ENCODE measurements around the gene WARS2. TPM values are rescaled to one million over a fixed set of nuclear protein-coding genes. Genes with fewer than 3 reads are reported as not detected.

WARS2 gene
- total RNA-seq, 1 donor from 2014 or later, result 10.7 TPM

DNA sequence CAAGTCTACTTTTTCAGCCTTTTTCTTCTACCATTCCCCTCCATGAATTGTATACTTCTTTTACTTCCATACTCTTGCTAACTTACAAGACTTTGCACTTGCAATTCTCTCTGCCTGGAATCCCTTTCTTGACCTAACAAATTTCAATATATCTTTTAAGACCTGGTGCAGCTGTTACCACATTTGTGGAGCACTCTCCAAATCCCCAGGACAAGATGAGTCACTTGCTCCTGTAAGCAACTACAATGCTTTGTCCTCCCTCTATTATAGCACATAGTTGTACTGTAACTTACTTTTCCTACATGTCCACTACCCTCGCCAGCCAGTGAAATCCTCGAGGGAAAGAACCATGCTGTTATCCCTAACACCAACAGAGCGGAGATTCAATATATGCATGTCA lies 43.1 kb downstream of the WARS2 start:
- no peak for DNase-seq (ENCODE audit: low spot score)
- intact Hi-C loops (cut with DNase I), result no loop called here

DNA sequence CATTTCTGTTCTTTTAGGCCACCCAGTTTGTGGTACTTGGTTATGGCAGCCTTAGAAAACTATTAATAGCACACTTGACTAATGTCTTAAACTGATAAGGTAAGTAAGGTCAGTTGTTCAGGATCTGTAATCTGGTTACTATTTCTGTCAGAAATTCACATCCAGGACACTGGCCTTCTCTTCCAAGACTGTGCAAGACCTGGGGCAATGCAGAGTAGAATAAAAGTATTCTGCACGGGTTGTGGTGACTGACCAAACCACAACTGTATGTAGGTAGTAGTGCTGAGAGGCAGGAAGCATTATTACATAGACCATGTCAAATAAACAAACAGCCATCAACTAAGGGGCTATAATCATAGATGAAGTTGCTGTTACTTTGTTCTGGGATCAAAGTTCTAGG lies 46.7 kb downstream of the WARS2 start:
- intact Hi-C loops (cut with DNase I), result no loop called here
- no peak for DNase-seq (ENCODE audit: low spot score)

DNA sequence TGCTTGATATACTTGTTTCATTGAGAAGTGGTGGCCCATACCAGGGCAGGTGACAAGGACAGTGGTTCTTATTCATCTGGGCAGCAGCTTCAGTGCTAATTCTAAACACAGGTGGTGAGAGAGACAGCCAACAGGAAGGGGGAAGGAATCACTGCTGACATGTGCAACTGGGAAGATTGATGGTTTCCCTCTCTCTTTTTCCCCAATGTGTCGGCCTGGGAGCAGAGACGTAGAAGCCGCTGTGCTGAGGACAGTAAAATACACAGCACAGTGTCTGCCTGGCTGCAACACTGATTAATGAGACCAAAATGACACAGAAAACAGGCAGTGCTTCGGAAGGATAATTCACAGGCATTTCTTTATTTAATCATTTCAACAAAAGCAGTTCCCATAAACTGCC lies 48.8 kb downstream of the WARS2 start:
- no peak for DNase-seq (ENCODE audit: low spot score)
- intact Hi-C loops (cut with DNase I), result no loop called here

DNA sequence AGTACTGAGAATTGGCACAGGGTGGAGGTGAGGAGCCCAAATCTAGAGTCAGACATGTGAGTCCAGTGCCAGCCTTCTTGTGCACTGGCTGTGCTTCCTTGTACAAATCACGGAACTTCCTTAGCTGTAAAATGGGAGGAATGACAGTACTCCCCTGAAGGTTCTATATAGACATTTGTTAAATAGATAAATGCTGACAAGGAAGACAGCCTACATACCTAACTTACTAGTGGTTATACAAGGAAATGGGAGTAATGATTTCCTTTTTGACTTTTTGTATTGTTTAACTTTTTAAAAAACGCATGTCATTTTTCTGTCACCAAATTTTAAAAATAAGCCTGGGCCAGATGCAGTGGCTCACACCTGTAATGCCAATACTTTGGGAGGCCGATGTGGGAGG lies 50.2 kb downstream of the WARS2 start:
- intact Hi-C loops (cut with DNase I), result no loop called here
- no peak for DNase-seq (ENCODE audit: low spot score)

DNA sequence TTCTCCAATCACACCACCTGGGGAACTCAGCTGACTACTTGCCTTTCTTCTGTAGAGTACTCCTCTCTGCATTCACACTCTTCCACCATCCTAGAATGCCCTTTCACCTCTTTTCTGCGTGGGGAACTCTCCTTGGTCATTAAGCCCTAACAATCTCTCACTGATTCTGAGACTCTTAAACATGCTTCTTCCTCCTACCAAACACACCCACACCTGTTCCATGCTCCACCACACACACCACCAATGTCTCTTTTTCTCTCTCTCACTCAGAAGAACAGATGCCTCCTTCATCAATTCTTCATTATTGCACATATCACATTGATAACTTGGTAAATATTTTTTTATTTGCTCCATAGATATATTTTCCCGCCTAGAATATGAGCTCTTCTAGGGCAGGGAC lies 53.6 kb downstream of the WARS2 start:
- no peak for DNase-seq (ENCODE audit: low spot score)
- intact Hi-C loops (cut with DNase I), result loop anchor here (5.0 kb wide), 1 partner anchor 55 kb away; the partner anchor contains the start of gene WARS2

DNA sequence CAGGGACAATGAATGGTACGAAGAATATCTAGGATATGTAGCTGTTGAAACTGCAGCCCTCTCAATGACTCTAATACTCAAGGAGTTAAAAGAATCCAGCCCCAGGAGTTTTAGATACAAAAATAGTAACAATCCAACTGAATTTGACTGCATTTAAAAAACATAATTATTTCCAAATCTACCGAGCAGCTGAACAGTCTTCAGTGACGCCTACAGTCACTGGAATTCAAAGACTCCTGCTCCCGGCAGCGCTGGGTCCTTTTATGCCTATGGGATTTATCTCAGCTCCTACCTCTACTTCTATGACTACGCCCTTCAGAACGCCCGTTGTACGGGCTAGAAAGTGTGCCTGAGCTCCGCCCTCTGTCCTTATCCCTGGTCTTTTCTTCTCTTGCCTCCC lies 55.7 kb downstream of the WARS2 start:
- intact Hi-C loops (cut with DNase I), result loop anchor here (5.0 kb wide), 1 partner anchor 58 kb away; the partner anchor contains the start of gene WARS2
- DNase-seq (ENCODE audit: low spot score), result no peak

DNA sequence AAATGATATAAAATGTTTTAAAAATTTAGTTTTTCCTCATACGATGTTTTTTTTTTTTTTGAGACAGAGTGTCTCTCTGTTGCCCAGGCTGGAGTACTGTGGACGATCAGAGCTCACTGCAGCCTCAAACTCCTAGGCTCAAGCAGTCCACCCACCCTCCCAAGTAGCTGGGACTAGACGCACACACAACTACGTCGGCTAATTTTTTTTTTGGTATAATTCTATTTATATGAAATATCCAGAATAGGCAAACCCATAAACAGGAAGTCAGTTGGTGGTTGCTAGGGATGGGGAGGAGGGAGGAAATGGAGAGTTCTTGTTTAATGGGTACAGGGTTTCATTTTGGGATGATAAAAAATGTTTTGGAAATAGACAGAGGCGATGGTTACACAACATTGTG lies 56.5 kb downstream of the WARS2 start:
- no peak for DNase-seq (ENCODE audit: low spot score)
- intact Hi-C loops (cut with DNase I), result no loop called here

DNA sequence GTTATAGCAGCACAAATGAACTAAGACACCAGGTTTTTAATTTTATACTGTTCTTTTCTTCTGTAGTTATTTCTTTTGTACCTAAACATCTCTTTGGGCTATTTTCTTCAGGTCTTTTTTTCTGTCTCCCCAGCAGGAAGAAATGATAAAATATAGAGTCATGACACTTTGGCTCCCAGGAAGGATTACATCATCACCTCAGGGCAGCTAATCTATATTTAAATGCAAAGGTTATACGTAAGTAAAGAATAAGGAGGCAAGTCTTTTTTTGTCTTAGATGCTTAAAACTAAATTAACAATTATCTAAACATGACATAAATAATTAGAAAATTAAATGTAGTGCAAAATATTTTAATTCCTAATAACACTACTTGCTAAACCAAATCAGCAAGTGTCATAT lies 57.0 kb downstream of the WARS2 start:
- intact Hi-C loops (cut with DNase I), result no loop called here

DNA sequence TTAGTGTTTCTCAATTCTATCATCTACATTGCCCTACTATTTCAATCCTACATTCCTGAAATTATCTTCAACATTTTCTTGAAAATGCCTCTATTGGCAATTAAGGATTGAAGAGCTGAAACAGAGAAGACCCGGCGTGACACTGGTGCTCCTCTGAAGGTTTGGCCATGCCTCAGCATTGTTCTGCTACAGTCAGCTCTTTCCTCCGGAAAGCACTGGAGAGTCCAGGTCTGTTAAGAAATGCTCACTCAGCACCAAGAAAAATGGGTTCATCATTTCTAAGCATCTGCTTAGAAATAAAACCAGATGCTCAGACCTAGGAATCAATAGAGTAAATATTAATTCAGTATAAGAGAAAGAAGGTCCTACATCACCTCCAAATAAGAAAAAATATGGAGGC lies 58.8 kb downstream of the WARS2 start:
- intact Hi-C loops (cut with DNase I), result no loop called here
- no peak for DNase-seq (ENCODE audit: low spot score)

More for the DNA sequence above, 57.0 kb downstream of the WARS2 start:
- DNase-seq (ENCODE audit: low spot score), result no peak

DNA sequence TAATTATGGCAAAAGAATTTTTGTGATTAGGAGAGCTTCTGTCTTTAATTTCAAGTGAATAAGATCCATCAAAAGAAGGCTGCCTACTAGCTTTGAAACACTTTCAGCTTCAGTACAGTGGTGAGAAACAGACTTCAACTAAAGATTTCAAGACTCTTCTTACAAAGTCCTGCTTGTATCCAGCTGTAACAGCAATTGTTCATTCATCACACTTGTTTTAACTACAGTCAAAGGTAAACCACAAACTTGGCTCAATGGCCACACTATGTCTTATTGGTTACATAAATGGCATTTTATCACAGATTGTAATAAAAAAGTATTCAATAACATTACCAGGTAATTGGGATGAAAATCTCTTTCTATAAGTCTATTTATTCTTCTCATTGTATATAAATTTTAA lies 59.2 kb downstream of the WARS2 start:
- intact Hi-C loops (cut with DNase I), result no loop called here
- DNase-seq (ENCODE audit: low spot score), result no peak

DNA sequence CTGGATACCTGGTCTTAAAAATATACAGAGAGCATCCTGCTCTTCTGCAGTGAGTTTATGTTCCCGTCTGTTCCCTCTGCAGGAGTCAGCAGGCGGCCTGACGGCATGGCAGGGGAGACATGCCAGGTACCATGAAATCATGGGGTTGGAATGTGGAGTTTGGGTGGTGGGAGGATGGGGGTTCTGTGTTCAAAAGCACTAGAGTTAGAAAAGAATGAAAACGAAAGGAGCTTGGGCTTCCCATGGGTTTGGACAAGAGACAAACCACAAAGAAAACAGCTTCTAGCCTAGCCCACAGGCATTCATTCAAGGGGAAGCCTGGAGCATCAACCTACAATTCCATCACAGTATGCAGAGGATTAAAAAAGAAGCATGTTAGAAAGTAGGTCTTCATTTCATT lies 59.9 kb downstream of the WARS2 start:
- intact Hi-C loops (cut with DNase I), result no loop called here
- DNase-seq (ENCODE audit: low spot score), result no peak

DNA sequence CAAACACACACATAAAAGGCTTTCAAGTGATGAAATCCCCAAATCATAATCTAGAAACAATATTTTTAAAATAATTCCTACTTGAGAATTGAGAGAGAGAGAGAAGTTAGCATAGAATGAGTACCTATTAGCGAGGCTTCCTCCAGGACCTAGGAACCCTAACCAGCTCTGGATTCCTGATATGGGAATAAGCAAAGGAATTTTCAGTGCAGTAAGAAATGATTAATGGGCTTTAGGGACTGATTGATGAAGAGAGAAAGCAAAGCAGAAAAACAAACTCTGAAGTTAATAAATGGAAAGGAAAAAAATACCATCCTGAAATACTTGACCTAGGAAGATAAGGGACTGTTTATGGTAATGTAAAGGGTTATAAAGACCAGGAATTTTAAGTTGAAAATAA lies 60.6 kb downstream of the WARS2 start:
- intact Hi-C loops (cut with DNase I), result no loop called here

DNA sequence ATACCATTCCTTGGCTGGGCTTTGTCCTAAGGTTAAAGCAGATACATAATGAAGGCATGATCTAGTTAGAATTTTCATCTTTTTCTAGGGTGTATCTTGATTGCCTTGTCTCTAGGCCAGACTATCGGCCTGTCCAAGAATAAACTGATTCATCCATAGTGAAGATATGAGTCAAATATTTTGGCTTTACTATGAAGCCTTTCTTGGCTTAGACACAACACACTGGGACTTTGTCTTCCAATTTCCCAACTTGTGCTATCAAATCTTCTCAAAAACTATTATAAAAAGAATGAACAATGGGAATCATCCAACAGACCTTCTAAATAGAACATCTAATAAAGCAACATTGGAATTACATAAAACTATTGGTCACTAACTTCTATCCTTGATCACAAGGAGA lies 64.8 kb downstream of the WARS2 start:
- DNase-seq (ENCODE audit: low spot score), result no peak
- intact Hi-C loops (cut with DNase I), result no loop called here

More for the DNA sequence above, 60.6 kb downstream of the WARS2 start:
- no peak for DNase-seq (ENCODE audit: low spot score)

DNA sequence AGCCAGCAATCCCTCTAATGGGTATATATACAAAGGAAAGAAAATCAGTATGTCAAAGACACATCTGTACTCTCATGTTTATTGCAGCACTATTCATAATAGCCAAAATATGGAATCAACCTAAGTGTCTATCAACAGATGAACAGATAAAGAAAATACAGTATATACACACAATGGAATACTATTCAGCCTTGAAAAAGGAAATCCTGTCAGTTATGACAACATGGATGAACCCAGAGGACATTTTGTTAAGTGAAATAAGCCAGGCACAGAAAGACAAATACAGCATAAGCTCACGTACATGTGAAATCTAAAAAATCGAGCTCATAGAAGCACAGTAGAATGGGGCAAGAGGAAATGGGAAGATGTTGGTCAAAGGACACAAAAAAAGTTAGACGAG lies 69.1 kb downstream of the WARS2 start:
- no peak for DNase-seq (ENCODE audit: low spot score)
- intact Hi-C loops (cut with DNase I), result no loop called here

DNA sequence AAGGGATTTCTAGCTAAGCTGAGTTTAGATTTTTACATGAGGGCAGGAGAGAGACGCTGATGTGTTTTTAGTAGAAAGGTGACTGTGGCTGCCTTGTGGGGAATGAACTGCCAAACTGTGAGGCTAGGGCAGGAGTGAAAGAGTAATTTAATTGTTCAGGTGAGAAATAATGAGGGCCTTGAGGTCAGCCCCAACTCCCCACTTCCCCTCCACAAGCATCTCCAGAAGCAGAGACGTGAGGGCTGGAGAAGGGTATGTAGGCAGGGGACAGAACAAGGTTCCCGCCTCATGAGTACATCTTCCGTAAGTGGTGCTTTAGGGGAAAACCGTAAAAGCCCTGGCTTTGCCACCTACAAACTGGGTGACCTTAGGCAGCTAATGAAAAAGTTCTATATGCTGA lies 70.8 kb downstream of the WARS2 start:
- DNase-seq (ENCODE audit: low spot score), result no peak
- intact Hi-C loops (cut with DNase I), result no loop called here

DNA sequence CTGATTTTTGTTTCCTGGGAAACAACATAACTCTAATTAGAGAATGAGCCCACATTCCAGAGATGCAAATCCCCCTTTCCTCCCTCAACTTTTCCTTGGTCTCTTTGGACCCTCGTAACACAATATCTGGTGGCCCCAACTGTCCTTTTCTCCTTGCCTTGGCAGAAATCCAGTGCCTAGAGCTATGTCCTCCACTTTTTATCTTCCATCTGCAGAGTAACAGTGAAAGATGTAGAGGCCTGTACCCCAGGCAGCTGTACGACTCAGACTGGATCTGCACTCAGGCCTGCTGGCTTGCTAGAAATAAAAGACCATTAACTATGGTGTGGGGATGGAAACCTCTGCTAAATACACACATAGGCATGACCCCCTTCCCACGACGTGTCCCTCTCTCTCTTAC lies 72.0 kb downstream of the WARS2 start:
- no peak for DNase-seq (ENCODE audit: low spot score)
- intact Hi-C loops (cut with DNase I), result no loop called here

DNA sequence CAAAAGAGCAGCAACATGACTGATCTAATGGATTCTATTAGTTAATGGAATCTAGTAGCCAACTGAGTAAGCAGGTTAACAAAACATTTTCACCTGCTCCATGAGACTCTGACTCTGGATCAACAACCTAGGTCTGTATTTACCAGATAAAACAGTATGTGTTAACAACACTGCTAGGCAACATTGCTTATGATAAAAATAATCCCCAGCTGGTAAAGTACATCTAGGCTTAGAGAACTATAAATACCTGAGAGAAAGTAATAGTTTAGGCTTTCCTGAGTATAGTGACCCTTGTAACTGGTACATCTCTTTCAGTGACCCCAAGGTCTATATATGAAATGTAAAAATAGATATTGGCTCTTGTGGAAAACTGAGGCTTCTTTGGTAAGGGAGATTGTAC lies 78.8 kb downstream of the WARS2 start:
- no peak for DNase-seq (ENCODE audit: low spot score)
- intact Hi-C loops (cut with DNase I), result no loop called here

DNA sequence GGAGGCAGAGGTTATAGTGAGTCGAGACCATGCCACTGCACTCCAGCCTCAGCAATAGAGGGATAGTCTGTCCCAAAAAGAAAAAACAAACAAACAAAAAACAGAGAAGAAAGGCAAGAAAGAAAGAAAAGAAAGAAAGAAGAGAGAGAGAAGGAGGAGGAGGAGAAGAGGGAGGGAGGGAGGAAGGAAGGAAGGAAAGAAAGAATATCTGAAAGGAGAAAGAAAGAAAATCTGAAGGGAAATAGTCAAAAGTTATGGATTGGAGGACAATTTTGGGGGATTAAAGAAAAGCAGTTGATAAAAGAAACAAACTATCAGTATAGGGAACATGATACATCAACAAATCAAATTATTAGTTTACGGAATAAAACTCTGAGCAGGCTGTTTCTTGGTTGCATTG lies 84.9 kb downstream of the WARS2 start:
- intact Hi-C loops (cut with DNase I), result no loop called here

DNA sequence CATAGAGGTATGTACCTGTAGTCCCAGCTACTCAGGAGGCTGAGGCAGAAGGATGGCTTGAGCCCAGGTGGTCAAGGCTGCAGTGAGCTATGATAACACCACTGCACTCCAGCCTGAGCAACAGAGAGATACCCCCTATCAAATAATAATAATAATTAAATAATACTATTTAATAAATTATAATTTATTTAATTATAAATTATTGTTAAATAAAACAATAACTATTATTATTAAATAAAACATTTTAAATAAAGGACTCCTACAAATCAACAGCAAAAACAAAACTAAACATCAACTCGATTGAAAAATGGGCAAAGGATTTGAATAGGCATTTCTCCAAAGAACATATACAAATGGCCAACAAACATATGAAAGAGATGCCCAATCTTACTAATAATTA lies 86.5 kb downstream of the WARS2 start:
- DNase-seq (ENCODE audit: low spot score), result no peak

More for the DNA sequence above, 84.9 kb downstream of the WARS2 start:
- DNase-seq (ENCODE audit: low spot score), result no peak

DNA sequence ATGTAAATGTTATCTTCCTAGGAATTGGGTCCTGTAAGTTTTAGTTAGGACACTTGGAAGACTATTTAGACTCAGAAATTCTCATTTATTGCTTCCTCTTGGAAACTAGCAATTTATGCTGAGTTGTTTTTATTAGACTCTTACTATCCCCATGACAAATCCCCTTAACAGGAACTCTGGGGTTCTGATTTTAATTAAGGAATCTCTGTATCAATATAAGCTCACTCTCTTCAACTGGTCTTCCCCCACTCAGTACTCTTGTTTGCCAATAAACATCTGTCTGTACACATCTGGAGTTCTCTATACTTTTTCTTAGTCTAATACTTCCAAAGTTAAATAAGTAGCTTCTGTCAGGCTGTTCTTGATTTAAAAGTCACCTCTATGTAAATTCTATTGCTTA lies 88.2 kb downstream of the WARS2 start:
- intact Hi-C loops (cut with DNase I), result no loop called here

More for the DNA sequence above, 86.5 kb downstream of the WARS2 start:
- intact Hi-C loops (cut with DNase I), result no loop called here

DNA sequence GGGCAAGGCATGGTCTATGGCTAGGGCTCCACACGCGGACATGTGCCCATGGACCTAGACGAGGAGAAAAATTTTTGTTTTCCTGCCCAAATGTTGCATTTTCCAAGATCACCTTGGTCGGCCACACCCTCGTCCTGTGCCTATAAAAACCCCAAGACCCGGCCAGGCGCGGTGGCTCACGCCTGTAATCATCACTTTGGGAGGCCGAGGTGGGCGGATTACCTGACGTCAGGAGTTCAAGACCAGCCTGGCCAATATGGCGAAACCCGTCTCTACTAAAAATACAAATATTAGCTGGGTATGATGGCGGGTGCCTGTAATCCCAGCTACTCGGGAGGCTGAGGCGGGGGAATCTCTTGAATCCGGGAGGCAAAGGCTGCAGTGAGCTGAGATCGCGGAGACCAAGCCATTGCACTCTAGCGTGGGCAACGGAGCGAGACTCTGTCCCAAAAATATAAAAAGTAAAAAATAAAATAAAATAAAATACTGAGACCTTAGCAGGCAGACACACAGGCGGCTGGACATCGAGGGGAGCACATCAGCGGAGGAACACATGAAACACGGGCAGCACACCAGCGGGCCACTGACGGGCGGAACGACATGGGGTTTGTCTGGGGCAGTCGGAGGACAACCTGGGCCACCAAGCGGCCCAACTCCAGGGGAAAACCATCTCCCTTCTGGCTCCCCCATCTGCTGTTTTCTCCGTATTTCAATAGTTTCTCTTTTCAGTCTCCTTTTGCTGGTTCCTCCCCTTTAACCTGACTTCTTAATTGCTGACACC lies 91.6 kb downstream of the WARS2 start:
- DNase-seq (ENCODE audit: low spot score), result no peak
- intact Hi-C loops (cut with DNase I), result no loop called here

More for the DNA sequence above, 88.2 kb downstream of the WARS2 start:
- DNase-seq (ENCODE audit: low spot score), result no peak

Measured in cardiac septum (tissue), 1 donor.